ENCODE measurements around the gene PHTF2.
"Not testable (repeated sequence)": the region's sequence is repeated elsewhere in the genome, so short reads cannot be mapped to it uniquely, and the experiment has no call there.

Gene PHTF2

DNA sequence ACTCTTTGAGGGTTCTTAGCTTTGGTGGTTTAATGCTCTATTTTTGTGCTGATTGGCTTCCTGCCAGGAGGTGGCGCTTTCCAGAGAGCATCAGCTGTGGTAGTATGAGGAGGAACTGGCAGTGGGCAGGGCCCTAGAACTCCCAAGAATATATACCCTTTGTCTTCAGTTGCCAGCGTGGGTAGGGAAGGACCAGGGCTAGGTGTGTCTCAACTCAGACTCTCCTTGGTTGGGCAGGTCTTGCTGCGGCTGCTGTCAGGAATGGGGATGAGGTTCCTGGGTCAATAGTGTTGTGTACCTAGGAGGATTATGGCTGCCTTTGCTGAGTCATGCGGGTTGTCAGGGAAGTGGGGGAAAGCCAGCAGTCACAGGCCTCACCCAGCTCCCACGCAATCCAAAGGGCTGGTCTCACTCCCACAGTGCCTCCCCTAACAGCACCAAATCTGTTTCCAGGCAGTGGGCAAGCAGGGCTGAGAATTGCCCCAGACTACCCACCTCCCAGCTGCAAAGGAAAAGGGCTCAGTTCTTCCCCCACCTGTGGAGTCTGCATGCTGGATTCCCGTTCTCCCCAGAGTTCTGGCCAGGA lies 191.5 kb downstream of the PHTF2 start:
- no peak for DNase-seq (ENCODE audit: low read depth)

DNA sequence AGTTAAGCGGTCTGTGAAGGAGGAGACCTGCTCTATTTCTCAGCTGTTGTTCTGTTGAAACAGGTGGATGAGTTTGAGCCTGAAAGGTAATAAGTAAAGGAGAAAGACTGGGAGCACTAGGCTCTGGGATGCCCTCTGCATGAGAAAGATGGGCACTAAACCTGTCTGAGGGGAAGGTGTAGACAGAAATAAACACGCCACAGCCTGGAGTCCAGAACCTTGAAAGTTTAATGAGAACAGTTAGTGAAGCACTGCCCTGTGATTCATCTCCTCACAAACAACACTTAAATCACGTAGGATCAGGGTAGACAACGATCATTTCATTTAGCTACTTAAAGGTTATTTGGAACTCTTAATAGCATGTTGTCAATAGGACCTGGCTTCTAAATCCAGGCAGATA lies 193.1 kb downstream of the PHTF2 start:
- no peak for DNase-seq (ENCODE audit: low read depth)

DNA sequence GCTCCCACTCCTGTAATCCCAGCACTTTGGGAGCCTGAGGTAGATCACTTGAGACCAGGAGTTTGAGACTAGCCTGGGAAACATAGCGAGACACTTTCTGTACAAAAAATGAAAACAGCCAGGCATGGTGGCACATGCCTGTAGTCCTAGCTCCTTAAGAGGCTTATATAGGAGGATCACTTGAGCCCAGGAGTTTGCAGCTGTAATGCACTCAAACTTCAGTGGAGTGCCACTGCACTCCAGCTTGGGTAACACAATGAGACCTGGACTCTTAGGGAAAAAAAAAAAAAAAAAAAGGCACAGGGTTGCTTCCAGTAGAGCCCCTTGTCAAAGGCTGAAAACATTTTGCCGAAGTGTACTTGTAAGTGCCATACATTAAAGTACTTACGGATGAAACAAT lies 195.3 kb downstream of the PHTF2 start:
- no peak for DNase-seq (ENCODE audit: low read depth)

DNA sequence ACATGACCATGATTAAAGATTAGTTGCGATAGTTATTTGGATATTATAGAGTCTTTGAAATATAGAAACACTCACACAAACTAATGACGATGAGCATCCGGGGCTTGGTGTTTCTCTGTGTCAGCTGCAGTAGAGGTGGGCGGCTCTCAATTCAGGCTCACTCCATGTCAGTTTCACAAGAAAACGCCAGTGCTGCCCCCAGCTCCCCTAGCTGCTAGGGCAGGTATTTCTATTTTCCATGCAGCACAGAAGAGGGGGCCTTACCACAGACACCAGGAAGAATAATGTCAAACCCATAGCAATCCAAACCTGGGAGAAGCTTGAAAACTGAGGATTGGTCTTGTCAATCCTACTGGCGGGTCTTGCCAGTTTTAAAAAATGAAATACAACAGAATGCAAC lies 197.1 kb downstream of the PHTF2 start:
- DNase-seq (ENCODE audit: low read depth), result no peak

DNA sequence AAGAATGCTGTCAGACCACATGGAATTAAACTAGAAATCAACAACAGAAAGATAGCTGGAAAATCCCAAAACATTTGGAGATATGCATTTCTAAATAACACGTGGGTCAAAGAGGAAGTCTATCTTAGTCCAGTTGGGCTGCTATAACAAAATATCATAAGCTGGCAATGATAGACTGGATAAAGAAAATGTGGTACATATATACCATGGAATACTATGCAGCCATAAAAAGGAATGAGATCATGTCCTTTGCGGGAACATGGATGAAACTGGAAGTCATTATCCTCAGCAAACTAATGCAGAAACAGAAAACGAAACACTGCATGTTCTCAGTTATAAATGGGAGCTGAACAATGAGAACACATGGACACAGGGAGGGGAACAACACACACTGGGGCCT lies 200.6 kb downstream of the PHTF2 start:
- not testable (repeated sequence) for DNase-seq (ENCODE audit: low read depth)

DNA sequence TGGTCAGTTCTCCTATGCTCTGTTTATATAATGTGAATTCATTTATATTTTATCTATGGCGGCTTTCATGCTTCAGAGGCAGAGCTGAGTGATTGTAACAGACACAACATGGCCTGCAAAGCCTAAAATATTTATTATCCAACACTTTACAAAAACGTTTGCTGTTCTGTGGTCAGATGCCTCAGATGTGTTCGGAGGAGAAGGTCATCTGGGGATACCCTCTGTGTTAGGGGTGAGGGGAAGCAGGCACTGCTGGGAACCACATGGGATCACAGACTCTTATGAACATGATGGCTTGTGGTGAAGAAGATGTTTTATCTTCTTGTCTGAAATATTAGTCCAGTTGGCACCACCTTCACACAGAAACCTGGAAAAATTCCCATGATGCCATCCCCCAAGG lies 203.4 kb downstream of the PHTF2 start:
- no peak for DNase-seq (ENCODE audit: low read depth)

DNA sequence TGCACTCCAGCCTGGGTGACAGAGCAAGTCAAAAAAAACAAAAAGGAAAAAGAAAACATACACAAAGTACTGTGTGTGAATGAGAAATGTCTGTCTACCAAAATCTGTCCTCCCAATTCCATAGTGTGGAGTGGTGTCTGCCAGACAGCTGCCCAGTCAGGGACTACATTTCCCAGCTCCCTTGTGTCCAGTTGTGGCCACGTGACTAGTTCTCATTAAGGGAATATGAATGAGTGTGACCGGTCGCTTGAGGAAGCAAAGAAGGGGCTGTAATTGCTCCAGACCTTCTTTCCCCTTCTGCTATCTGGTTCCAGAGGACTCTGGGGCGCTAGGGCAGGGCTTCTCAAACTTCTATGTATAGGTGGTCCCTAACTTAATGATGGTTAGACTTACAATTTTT lies 204.1 kb downstream of the PHTF2 start:
- DNase-seq (ENCODE audit: low read depth), result no peak

DNA sequence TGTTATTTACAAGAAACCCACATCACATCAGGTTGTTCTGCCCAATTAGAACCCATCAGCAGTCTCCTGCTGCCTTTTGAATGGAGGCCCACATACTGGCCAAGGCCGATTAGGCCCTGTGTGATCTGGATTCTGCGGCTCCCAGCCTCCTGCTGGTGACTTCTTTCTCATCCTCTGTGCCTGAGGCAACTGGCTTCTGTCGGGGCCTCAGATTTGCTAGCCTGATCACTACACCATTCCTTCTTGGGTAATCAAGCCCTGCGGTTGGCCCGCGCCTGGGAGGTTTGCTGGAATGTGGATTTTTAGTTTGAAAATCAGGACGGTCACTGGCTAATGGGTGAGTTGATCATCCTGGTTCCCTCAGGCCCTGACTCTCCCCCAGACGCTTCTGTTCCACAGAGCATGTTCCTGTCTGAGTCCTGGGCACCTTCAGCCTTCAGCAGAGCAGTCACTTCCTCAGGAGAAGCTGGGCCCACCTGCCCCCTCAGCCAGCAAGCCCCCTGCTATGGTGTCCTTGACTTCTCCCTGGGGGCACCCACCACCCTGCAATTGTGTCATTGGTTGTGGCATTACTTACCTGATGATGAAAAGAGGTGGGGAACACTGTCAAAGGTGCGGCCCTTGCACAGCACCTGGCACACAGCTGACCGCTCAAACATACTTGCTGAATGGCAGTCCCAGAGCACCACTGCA lies 207.6 kb downstream of the PHTF2 start:
- no peak for DNase-seq (ENCODE audit: low read depth)
